GM12878 (cell line): ENCODE data around the gene RAB6B.

Source experiments
- ATF2 ChIP-seq: IDR thresholded peaks from 2 replicates; pipeline ENCODE4 v1.6.1; 2012; ENCODE audit warnings: low read length, inconsistent platforms
- ESRRA ChIP-seq: IDR thresholded peaks from 2 replicates; pipeline ENCODE4 v1.6.1; 2012; ENCODE audit warnings: mild to moderate bottlenecking, low read length, improper control_type of control experiment
- HCFC1 ChIP-seq: fragments of 150-350 bp; IDR thresholded peaks from 2 replicates; pipeline ENCODE4 v1.6.1; 2014; ENCODE audit warnings: low read length
- IKZF1 ChIP-seq: fragments of 450-650 bp; conservative IDR thresholded peaks from 2 replicates; pipeline ENCODE4 v1.6.1; 2017; ENCODE audit warnings: antibody characterized with exemption, mild to moderate bottlenecking
- MTA2 ChIP-seq: fragments of 450-650 bp; IDR thresholded peaks from 2 replicates; pipeline ENCODE4 v1.6.1; 2016; ENCODE audit warnings: low read depth, mild to moderate bottlenecking, moderate library complexity
- NR2C2 ChIP-seq: IDR thresholded peaks from 2 replicates; pipeline ENCODE4 v1.6.1; 2011; ENCODE audit warnings: borderline replicate concordance, low read depth; ENCODE audit not compliant: control insufficient read depth, insufficient read length
- RCOR1 ChIP-seq: conservative IDR thresholded peaks from 2 replicates; pipeline ENCODE4 v1.6.1; 2012; ENCODE audit warnings: low read depth, low read length, improper control_type of control experiment
- RFX5 ChIP-seq: IDR thresholded peaks from 2 replicates; pipeline ENCODE4 v1.6.1; 2011; ENCODE audit warnings: low read depth, low read length, improper control_type of control experiment
- SIN3A ChIP-seq: IDR thresholded peaks from 2 replicates; pipeline ENCODE4 v1.6.1; 2012; ENCODE audit warnings: low read depth, low read length, improper control_type of control experiment
- SP1 ChIP-seq: IDR thresholded peaks from one replicate; pipeline ENCODE4 v1.6.1; 2011; ENCODE audit warnings: low read depth, low read length
- TCF7 ChIP-seq: IDR thresholded peaks from 2 replicates; pipeline ENCODE4 v1.6.1; 2014; ENCODE audit warnings: antibody characterized with exemption, borderline replicate concordance
- ZBTB4 ChIP-seq: fragments of 450-650 bp; formaldehyde crosslinking; IDR thresholded peaks from 2 replicates; pipeline ENCODE4 v1.4.0; 2022; ENCODE audit warnings: mild to moderate bottlenecking, moderate library complexity
- ZNF384 ChIP-seq: IDR thresholded peaks from 2 replicates; pipeline ENCODE4 v1.6.1; 2012; ENCODE audit warnings: low read depth, mild to moderate bottlenecking, low read length, improper control_type of control experiment, borderline replicate concordance
- TF ChIP-seq, protein P1 (sequence below), 3 experiments: IDR thresholded peaks in 2 of 3; conservative IDR thresholded peaks in 1 of 3; 2 replicates each; pipeline ENCODE4 v1.5.1; 2011; ENCODE audit warnings: low read depth in 3 of 3, low read length in 3 of 3, mild to moderate bottlenecking in 3 of 3, control low read depth in 2 of 3, moderate library complexity in 2 of 3, inconsistent platforms in 1 of 3, mixed read lengths in 1 of 3; ENCODE audit not compliant: control insufficient read depth in 2 of 3, insufficient read depth in 1 of 3; ENCODE audit errors: extremely low read depth in 1 of 3

DNA sequence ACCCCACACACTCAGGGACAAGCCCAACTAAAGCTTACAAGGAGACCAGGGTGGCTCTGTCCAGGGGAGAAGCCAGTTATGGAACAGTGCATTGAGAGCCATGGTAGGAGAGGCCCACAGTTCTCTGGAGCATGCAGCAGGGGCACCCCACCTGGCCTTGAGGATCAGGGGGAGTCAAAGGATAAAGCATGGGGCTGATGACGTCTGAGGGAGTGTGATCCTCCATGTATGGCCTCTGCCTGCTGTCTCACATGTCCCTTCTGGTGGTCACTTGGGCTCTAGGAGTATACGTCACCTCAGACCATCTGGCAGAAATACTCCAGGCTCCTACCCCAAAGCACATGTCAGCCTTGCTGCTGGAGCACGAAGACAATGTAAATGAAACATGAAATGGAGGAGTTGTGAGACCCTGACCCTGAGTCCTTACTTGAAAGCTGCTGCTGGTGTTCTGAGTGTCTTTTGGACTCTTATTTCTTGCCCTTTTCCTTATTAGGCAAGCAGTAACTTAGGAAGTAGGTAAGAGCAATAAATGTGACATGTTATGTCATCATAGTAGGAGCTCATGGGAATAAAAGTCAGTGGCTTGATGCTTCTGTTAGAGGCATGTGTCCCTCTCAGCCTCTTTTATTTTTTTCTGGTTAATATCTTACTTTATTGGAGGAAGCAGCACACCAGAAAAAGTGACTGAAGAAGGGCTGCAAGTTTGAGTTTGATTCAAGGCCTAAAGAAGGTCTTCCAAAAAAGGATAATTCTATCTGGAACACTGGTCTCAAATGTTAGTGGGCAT is 74.6 kb downstream of the RAB6B start:
- TF ChIP-seq, protein P1, sequence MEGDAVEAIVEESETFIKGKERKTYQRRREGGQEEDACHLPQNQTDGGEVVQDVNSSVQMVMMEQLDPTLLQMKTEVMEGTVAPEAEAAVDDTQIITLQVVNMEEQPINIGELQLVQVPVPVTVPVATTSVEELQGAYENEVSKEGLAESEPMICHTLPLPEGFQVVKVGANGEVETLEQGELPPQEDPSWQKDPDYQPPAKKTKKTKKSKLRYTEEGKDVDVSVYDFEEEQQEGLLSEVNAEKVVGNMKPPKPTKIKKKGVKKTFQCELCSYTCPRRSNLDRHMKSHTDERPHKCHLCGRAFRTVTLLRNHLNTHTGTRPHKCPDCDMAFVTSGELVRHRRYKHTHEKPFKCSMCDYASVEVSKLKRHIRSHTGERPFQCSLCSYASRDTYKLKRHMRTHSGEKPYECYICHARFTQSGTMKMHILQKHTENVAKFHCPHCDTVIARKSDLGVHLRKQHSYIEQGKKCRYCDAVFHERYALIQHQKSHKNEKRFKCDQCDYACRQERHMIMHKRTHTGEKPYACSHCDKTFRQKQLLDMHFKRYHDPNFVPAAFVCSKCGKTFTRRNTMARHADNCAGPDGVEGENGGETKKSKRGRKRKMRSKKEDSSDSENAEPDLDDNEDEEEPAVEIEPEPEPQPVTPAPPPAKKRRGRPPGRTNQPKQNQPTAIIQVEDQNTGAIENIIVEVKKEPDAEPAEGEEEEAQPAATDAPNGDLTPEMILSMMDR (IDR thresholded peaks at IDR 0.05 in 2 of 3, conservative IDR thresholded peaks at IDR 0.05 in 1 of 3; ENCODE audit: control insufficient read depth in 2 of 3, extremely low read depth in 1 of 3, insufficient read depth in 1 of 3, low read depth in 3 of 3, low read length in 3 of 3): no peak
- TF ChIP-seq SP1 (no peak), RFX5 (no peak), IKZF1 (no peak), RCOR1 (no peak), ESRRA (no peak), SIN3A (no peak), TCF7 (no peak), HCFC1 (no peak), NR2C2 (no peak), ATF2 (no peak), ZNF384 (no peak), ZBTB4 (no peak), MTA2 (no peak)
